Measurements from ENCODE around the gene PYGL.

The PYGL gene

DNA sequence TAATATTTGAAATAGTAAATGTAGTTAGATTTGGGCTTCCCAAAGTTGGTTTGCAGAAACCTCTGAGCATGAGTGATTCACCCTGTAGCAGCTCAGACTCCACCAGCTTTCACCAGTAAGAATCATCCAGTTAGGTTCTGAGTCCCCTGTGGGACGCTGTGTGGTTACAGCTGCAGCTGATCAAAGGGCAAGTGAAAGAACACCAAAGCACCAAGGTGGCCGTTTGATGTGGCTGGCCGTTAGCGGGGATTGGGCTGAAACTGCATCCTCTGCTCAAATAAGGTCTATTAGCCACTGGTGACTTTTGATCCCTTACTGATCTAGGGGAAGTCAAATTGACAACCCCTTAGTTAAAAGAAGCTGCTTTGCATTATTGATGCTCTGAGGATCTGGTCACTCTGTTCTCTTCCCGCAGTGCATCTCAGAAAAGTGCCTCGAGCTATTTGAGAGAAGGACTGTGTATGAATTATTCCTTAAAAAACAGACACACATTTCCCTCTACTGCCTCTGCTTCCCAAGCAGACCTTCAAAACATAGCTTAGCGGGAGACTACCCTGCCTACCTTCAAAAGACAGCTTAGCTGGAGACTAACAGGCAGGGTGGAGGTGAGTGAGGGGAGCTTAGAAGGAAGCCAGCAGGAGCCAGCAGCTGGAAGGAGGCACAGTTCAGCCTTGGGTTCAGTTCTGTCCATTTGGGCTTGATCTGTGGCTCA, 68.8 kb downstream of the PYGL start:
- TF ChIP-seq GATA2 (IDR thresholded peaks at IDR 0.05; ENCODE audit: low read depth, low read length) (no peak), GATA3 (IDR thresholded peaks at IDR 0.05; ENCODE audit: low read depth, low read length) (no peak)

- TF ChIP-seq GATA2 (IDR thresholded peaks at IDR 0.05; ENCODE audit: low read depth, low read length): no peak
- no peak for TF ChIP-seq GATA3 (IDR thresholded peaks at IDR 0.05; ENCODE audit: low read depth, low read length)
Measured at GRCh38 chr14:50874757-50875156, 69.5 kb downstream of the PYGL start.

DNA sequence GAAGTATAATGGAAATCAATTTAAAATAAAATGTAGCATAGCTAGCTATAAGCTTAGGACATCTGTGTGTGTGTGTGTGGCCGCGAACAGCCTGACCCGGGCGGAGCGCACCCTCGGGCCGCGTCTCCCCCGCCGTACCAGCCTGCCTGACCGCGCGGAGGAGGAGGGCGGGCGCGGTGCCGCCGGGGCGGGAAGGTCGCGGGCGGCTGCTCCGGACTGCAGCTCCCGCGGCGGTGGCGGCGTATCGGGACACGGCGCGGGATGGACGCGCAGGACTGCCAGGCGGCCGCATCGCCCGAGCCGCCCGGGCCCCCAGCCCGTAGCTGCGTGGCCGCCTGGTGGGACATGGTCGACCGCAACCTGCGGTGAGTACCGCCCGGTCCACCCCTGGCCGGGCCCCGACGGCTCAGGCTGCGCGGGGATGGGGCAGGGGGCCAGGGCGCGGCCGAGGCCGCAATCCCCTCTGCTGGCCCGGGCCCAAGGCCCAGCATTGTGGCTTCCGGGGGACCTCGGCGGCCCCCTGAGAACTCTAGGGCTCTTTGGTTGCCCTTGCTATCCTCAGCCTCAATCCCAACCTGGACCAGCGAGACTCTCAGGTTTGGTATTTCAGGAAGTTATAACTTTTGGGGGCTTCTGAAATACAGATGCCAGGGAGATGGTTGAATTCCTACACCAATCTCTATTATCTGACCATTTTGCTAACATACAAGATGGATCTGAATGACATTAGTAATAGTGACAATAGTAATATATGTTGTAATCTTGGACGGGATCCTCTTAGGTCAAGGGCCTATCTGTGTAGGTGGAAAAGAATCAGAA, 72.2 kb downstream of the PYGL start, which contains the start of gene ABHD12B:
Gene ABHD12B, plus strand, starts transcription at position 140 of the 819 bp plus-strand sequence. Its CDS starts 122 bp downstream, at position 262.
- no peak for TF ChIP-seq GATA3 (IDR thresholded peaks at IDR 0.05; ENCODE audit: low read depth, low read length)

- TF ChIP-seq GATA2 (IDR thresholded peaks at IDR 0.05; ENCODE audit: low read depth, low read length): no peak
- TF ChIP-seq GATA3 (IDR thresholded peaks at IDR 0.05; ENCODE audit: low read depth, low read length): no peak
Measured at GRCh38 chr14:50871228-50871627, 73.1 kb downstream of the PYGL start.

DNA sequence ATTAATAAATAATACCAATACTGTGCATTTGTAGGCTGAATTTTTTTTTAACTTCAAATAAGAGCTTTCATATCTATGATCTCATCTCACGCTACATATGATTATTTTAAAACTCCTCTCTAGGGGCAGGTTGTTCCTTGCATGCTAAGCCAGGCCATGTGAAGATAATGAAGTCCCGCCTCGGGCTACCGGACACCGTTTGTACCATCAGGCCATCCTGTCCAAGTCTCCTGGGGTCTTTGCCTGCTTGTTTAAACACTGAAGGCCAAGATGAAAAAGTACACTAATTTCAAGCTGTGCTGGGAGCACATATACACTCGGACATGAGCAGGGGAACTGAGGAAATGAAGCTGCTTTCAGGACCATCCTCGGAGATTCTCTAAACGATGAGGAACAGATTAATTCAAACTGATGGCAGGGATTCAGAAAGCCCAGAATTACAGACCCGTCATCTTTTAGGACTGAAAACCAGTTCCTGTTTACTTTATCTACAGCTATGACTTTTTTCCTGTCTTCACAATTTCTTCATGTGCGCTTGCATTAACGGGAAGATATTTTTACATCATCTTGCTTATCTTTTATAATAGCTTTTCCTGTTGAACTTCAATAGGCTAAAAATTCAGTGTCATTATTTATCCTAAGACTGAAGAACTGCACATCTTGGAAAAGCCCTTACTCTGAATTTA, 78.7 kb downstream of the PYGL start:
- TF ChIP-seq GATA3 (IDR thresholded peaks at IDR 0.05; ENCODE audit: low read depth, low read length) (no peak), GATA2 (IDR thresholded peaks at IDR 0.05; ENCODE audit: low read depth, low read length) (no peak)

DNA sequence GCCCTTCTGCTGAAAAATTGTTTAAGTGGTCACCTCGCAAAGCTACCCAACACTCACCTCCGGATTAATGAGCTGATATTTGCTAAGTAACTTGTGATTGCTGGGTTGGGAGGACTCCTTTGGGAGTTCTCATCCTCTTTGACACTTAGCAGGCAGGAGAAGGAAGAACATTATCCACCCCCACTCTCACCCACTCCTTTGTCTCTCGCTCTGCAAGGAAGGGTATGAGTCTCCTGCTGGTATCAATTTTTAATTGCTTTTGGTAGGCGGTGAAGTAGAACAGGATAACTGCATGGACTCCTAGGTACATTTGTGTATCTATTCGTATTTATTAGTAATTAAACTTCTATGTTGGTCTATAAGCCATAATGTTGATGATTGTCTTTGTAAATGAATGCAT, 79.3 kb downstream of the PYGL start:
- TF ChIP-seq GATA3 (IDR thresholded peaks at IDR 0.05; ENCODE audit: low read depth, low read length) (no peak), GATA2 (IDR thresholded peaks at IDR 0.05; ENCODE audit: low read depth, low read length) (no peak)

GRCh38 chr14:50864237-50864636, 80.0 kb downstream of the PYGL start:
- TF ChIP-seq GATA3 (IDR thresholded peaks at IDR 0.05; ENCODE audit: low read depth, low read length): no peak
- TF ChIP-seq GATA2 (IDR thresholded peaks at IDR 0.05; ENCODE audit: low read depth, low read length): no peak

DNA sequence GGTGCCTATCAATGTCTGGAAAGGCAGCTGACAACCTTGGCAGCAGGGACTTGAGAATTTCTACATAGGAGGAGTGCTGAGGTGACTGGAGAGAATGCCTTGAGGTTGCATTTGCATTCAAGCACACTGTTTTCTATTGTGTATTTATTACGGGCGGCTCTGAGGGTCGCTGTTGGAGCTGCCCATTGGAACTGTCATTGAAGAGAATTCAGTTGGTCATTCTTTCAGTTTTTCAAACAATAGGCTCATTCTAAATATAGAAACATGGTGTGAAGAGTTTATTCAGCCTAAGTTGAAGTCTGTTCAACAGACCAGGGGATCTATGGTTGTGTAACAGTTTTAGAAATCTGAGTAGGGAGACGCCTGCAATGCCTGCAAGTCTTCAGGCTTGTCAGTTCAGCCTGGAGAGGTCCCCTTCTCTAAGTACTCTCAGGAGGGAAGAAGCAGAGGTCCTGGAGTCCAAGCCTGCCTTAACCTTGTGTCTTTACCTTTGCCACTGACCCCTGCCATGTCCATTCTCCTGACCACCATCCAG, 82.2 kb downstream of the PYGL start:
- no peak for TF ChIP-seq GATA2 (IDR thresholded peaks at IDR 0.05; ENCODE audit: low read depth, low read length)
- no peak for TF ChIP-seq GATA3 (IDR thresholded peaks at IDR 0.05; ENCODE audit: low read depth, low read length)

- TF ChIP-seq GATA3 (IDR thresholded peaks at IDR 0.05; ENCODE audit: low read depth, low read length) (no peak), GATA2 (IDR thresholded peaks at IDR 0.05; ENCODE audit: low read depth, low read length) (no peak)
Measured at GRCh38 chr14:50860478-50861086, 83.7 kb downstream of the PYGL start.

- TF ChIP-seq GATA3 (IDR thresholded peaks at IDR 0.05; ENCODE audit: low read depth, low read length) (no peak), GATA2 (IDR thresholded peaks at IDR 0.05; ENCODE audit: low read depth, low read length) (no peak)
Measured at GRCh38 chr14:50859296-50859624, 85.0 kb downstream of the PYGL start.

- no peak for TF ChIP-seq GATA2 (IDR thresholded peaks at IDR 0.05; ENCODE audit: low read depth, low read length)
- no peak for TF ChIP-seq GATA3 (IDR thresholded peaks at IDR 0.05; ENCODE audit: low read depth, low read length)
Measured at GRCh38 chr14:50856660-50857059, 87.6 kb downstream of the PYGL start.

- TF ChIP-seq GATA3 (IDR thresholded peaks at IDR 0.05; ENCODE audit: low read depth, low read length) (no peak), GATA2 (IDR thresholded peaks at IDR 0.05; ENCODE audit: low read depth, low read length) (no peak)
Measured at GRCh38 chr14:50855558-50855957, 88.7 kb downstream of the PYGL start.
